ENCODE measurements around the gene PDE11A. TPM values are rescaled to one million over a fixed set of nuclear protein-coding genes. Genes with fewer than 3 reads are reported as not detected.
"Not testable (repeated sequence)": the region's sequence is repeated elsewhere in the genome, so short reads cannot be mapped to it uniquely, and the experiment has no call there.

PDE11A gene
- total RNA-seq, 1 donor from 2014 or later: 2.4 TPM

GRCh38 chr2:178079279-178079678, 6.7 kb upstream of the PDE11A start:
- ATAC-seq; intact Hi-C loops (cut with DNase I); DNase-seq (ENCODE audit: low spot score): not testable (repeated sequence)

GRCh38 chr2:178076130-178076529, 3.6 kb upstream of the PDE11A start:
- intact Hi-C loops (cut with DNase I): no loop called here
- ATAC-seq: no peak
- DNase-seq (ENCODE audit: low spot score): no peak

GRCh38 chr2:178075006-178075326, 2.4 kb upstream of the PDE11A start:
- intact Hi-C loops (cut with DNase I): no loop called here
- DNase-seq (ENCODE audit: low spot score) (no peak), ATAC-seq (no peak)

GRCh38 chr2:178074123-178075005, 1.8 kb upstream of the PDE11A start:
- ATAC-seq (no peak), DNase-seq (ENCODE audit: low spot score) (no peak)
- intact Hi-C loops (cut with DNase I): no loop called here

- DNase-seq (ENCODE audit: low spot score) (no peak), ATAC-seq (peak; percentile 16)
- intact Hi-C loops (cut with DNase I): no loop called here
These were observed 586 bp downstream of the PDE11A start for GRCh38 chr2:178072000-178072382.

- intact Hi-C loops (cut with DNase I): no loop called here
- no peak for DNase-seq (ENCODE audit: low spot score)
- ATAC-seq: no peak
These were observed 1.8 kb downstream of the PDE11A start for GRCh38 chr2:178070824-178071223.

GRCh38 chr2:178069551-178069950, 3.0 kb downstream of the PDE11A start:
- intact Hi-C loops (cut with DNase I): no loop called here
- ATAC-seq: no peak

GRCh38 chr2:178068823-178069454, 3.6 kb downstream of the PDE11A start:
- no peak for DNase-seq (ENCODE audit: low spot score)
- ATAC-seq: no peak
- intact Hi-C loops (cut with DNase I): no loop called here

More at GRCh38 chr2:178069551-178069950, 3.0 kb downstream of the PDE11A start:
- no peak for DNase-seq (ENCODE audit: low spot score)

- DNase-seq (ENCODE audit: low spot score) (no peak), ATAC-seq (no peak)
- intact Hi-C loops (cut with DNase I): no loop called here
These were observed 5.5 kb downstream of the PDE11A start for GRCh38 chr2:178066890-178067669.

- intact Hi-C loops (cut with DNase I): no loop called here
- ATAC-seq: no peak
- no peak for DNase-seq (ENCODE audit: low spot score)
These were observed 6.3 kb downstream of the PDE11A start for GRCh38 chr2:178066324-178066723.

- intact Hi-C loops (cut with DNase I): no loop called here
- no peak for DNase-seq (ENCODE audit: low spot score)
- no peak for ATAC-seq
These were observed 12.9 kb downstream of the PDE11A start for GRCh38 chr2:178059681-178060080.

GRCh38 chr2:178059111-178059510, 13.5 kb downstream of the PDE11A start:
- intact Hi-C loops (cut with DNase I): no loop called here
- ATAC-seq (no peak), DNase-seq (ENCODE audit: low spot score) (no peak)

GRCh38 chr2:178057179-178057680, 15.3 kb downstream of the PDE11A start:
- intact Hi-C loops (cut with DNase I): no loop called here
- ATAC-seq: no peak
- no peak for DNase-seq (ENCODE audit: low spot score)

- ATAC-seq: no peak
- intact Hi-C loops (cut with DNase I): no loop called here
- no peak for DNase-seq (ENCODE audit: low spot score)
These were observed 16.2 kb downstream of the PDE11A start for GRCh38 chr2:178056345-178056744.

GRCh38 chr2:178051257-178051656, 21.3 kb downstream of the PDE11A start:
- DNase-seq (ENCODE audit: low spot score); ATAC-seq; intact Hi-C loops (cut with DNase I): not testable (repeated sequence)

GRCh38 chr2:178047391-178047790, 25.2 kb downstream of the PDE11A start:
- ATAC-seq: no peak
- intact Hi-C loops (cut with DNase I): no loop called here
- no peak for DNase-seq (ENCODE audit: low spot score)

- intact Hi-C loops (cut with DNase I): no loop called here
- no peak for ATAC-seq
- DNase-seq (ENCODE audit: low spot score): no peak
These were observed 27.7 kb downstream of the PDE11A start for GRCh38 chr2:178044836-178045235.

GRCh38 chr2:178043266-178043665, 29.3 kb downstream of the PDE11A start:
- DNase-seq (ENCODE audit: low spot score) (no peak), ATAC-seq (no peak)
- intact Hi-C loops (cut with DNase I): no loop called here

- ATAC-seq; intact Hi-C loops (cut with DNase I); DNase-seq (ENCODE audit: low spot score): not testable (repeated sequence)
These were observed 39.0 kb downstream of the PDE11A start for GRCh38 chr2:178033583-178033982.

- DNase-seq (ENCODE audit: low spot score) (no peak), ATAC-seq (no peak)
- intact Hi-C loops (cut with DNase I): no loop called here
These were observed 43.2 kb downstream of the PDE11A start for GRCh38 chr2:178029342-178029741.

Data from sciatic nerve (tissue), 2 donors.